GM12864 (cell line): Measurements from ENCODE around the gene PHEX.

ENCODE experiments used
- DNase-seq: peaks from one replicate; pipeline ENCODE4 v3.0.0-alpha.2; 2011; ENCODE audit warnings: low read depth
- H3K4me3 ChIP-seq: 2 replicates; pipeline ENCODE4 v1.5.1; 2011; ENCODE audit warnings: mild to moderate bottlenecking, low read depth, low read length, control low read depth
- TF ChIP-seq, protein P1 (sequence below): IDR thresholded peaks from 2 replicates; pipeline ENCODE4 v1.5.1; 2011; ENCODE audit warnings: low read depth, mild to moderate bottlenecking, moderate library complexity, low read length, control low read depth, inconsistent platforms; ENCODE audit errors: missing control alignments

Gene PHEX

GRCh38 chrX:22037911-22038537, 5.9 kb downstream of the PHEX start:
- H3K4me3 ChIP-seq: no peak overlapping the region
- no peak for DNase-seq
- TF ChIP-seq, protein P1, sequence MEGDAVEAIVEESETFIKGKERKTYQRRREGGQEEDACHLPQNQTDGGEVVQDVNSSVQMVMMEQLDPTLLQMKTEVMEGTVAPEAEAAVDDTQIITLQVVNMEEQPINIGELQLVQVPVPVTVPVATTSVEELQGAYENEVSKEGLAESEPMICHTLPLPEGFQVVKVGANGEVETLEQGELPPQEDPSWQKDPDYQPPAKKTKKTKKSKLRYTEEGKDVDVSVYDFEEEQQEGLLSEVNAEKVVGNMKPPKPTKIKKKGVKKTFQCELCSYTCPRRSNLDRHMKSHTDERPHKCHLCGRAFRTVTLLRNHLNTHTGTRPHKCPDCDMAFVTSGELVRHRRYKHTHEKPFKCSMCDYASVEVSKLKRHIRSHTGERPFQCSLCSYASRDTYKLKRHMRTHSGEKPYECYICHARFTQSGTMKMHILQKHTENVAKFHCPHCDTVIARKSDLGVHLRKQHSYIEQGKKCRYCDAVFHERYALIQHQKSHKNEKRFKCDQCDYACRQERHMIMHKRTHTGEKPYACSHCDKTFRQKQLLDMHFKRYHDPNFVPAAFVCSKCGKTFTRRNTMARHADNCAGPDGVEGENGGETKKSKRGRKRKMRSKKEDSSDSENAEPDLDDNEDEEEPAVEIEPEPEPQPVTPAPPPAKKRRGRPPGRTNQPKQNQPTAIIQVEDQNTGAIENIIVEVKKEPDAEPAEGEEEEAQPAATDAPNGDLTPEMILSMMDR: no peak

GRCh38 chrX:22039541-22039940, 7.4 kb downstream of the PHEX start:
- TF ChIP-seq, protein P1: no peak
- DNase-seq: no peak
- H3K4me3 ChIP-seq: no peak overlapping the region

GRCh38 chrX:22040184-22040583, 8.1 kb downstream of the PHEX start:
- H3K4me3 ChIP-seq: no peak overlapping the region
- TF ChIP-seq, protein P1: no peak
- DNase-seq: no peak

GRCh38 chrX:22041907-22042530, 9.9 kb downstream of the PHEX start:
- no peak overlapping the region for H3K4me3 ChIP-seq
- DNase-seq: no peak
- TF ChIP-seq, protein P1: no peak

- no peak for DNase-seq
- H3K4me3 ChIP-seq: no peak overlapping the region
- TF ChIP-seq, protein P1: no peak
Measured at GRCh38 chrX:22043872-22044271, 11.7 kb downstream of the PHEX start.

GRCh38 chrX:22047468-22047867, 15.3 kb downstream of the PHEX start:
- H3K4me3 ChIP-seq: no peak overlapping the region
- TF ChIP-seq, protein P1: no peak
- DNase-seq: no peak

GRCh38 chrX:22053481-22053880, 21.4 kb downstream of the PHEX start:
- no peak for DNase-seq
- no peak overlapping the region for H3K4me3 ChIP-seq
- TF ChIP-seq, protein P1: no peak
